NT2/D1 (cell line): ENCODE measurements around the gene STAT6.

ENCODE experiments used
- SUZ12 ChIP-seq: IDR thresholded peaks from 2 replicates; pipeline ENCODE4 v1.6.1; 2011; ENCODE audit not compliant: insufficient read length, insufficient read depth; ENCODE audit errors: extremely low read depth
- YY1 ChIP-seq: IDR thresholded peaks from 2 replicates; pipeline ENCODE4 v1.6.1; 2011; ENCODE audit not compliant: insufficient read length, insufficient read depth

DNA sequence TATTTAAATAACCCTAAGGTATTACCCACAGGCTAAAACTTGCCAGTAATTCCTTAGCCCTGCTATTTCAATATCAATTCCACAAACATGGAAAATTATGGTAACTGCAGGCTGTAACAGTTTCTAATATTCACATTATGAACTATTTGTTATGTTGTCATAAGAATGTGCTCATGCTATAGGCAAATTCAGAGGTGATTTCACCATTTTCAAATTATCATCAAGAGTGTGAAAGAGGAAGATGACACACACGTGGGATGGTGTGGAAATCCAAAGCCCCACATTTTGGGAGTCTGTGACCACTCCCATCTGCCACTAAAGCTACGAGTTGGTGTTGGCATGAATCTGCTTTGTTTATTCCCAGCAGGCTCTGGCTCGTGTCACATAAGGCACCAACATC lies 55.3 kb downstream of the STAT6 start:
- TF ChIP-seq SUZ12 (no peak), YY1 (no peak)
